ENCODE results near the gene SOX5.
"Not testable (repeated sequence)": the region's sequence is repeated elsewhere in the genome, so short reads cannot be mapped to it uniquely, and the experiment has no call there.

DNA sequence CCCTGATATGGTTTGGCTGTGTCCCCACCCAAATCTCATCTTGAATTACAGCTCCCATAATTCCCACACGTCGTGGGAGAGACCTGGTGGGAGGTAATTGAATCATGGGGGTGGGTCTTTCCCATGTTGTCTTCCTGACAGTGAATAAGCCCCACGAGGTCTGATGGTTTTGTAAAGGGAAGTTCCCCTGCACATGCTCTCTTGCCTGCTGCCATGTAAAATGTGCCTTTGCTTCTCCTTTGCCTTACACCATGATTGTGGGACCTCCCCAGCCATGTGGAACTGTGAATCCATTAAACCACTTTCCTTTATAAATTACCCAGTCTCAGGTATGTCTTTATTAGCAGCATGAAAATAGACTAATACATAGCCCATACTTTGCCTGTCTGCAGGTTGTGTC is 458.4 kb downstream of the SOX5 start:
- TF ChIP-seq, protein P1, sequence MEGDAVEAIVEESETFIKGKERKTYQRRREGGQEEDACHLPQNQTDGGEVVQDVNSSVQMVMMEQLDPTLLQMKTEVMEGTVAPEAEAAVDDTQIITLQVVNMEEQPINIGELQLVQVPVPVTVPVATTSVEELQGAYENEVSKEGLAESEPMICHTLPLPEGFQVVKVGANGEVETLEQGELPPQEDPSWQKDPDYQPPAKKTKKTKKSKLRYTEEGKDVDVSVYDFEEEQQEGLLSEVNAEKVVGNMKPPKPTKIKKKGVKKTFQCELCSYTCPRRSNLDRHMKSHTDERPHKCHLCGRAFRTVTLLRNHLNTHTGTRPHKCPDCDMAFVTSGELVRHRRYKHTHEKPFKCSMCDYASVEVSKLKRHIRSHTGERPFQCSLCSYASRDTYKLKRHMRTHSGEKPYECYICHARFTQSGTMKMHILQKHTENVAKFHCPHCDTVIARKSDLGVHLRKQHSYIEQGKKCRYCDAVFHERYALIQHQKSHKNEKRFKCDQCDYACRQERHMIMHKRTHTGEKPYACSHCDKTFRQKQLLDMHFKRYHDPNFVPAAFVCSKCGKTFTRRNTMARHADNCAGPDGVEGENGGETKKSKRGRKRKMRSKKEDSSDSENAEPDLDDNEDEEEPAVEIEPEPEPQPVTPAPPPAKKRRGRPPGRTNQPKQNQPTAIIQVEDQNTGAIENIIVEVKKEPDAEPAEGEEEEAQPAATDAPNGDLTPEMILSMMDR (IDR thresholded peaks at IDR 0.05) = not testable (repeated sequence)
- TF ChIP-seq POLR2A (IDR thresholded peaks at IDR 0.05) = not testable (repeated sequence)

Measured in adrenal gland (tissue), 5 donors.